OCI-LY7 (cell line): ENCODE measurements around the gene DAPK1. TPM values are rescaled to one million over a fixed set of nuclear protein-coding genes. Genes with fewer than 3 reads are reported as not detected.

Experiments used
- BruUV-seq: library from RNA; stranded (reverse); fragments of 400-500 nt; replicated peaks from 2 replicates; lab custom pipeline; 2021; lab: Mats Ljungman, UMichigan
- CTCF ChIA-PET: fragments of 300-600 bp; sonication (Branson Sonifier 250); formaldehyde crosslinking; loops from one replicate; lab custom pipeline; 2022; ENCODE audit warnings: antibody characterized with exemption; ENCODE audit not compliant: unreplicated experiment; lab: Charles Lee
- POLR2A ChIA-PET: fragments of 300-600 bp; sonication (Branson Sonifier 250); formaldehyde crosslinking; loops from one replicate; lab custom pipeline; 2022; ENCODE audit warnings: antibody characterized with exemption; lab: Charles Lee
- DNase-seq: peaks from one replicate; pipeline ENCODE4 v3.0.0-alpha.2; 2015; ENCODE audit warnings: low spot score
- H2AFZ ChIP-seq: fragments of 200-600 bp; sonication (generic), shearing (Covaris generic); 2 replicates; pipeline ENCODE4 v1.6.1; 2014; ENCODE audit warnings: mild to moderate bottlenecking, antibody characterized with exemption, low read length, moderate library complexity
- H3K27ac ChIP-seq: fragments of 200-600 bp; sonication (generic); 2 replicates; pipeline ENCODE4 v1.5.1; 2014; ENCODE audit warnings: mixed run types, low read depth, mild to moderate bottlenecking, moderate library complexity, low read length, inconsistent platforms; ENCODE audit not compliant: poor library complexity, severe bottlenecking
- H3K36me3 ChIP-seq: fragments of 200-600 bp; sonication (generic); 2 replicates; pipeline ENCODE4 v1.6.1; 2014; ENCODE audit warnings: mild to moderate bottlenecking, antibody characterized with exemption, low read length, moderate library complexity, mixed read lengths; ENCODE audit not compliant: insufficient read depth
- H3K4me1 ChIP-seq: fragments of 200-600 bp; sonication (generic); 2 replicates; pipeline ENCODE4 v1.5.1; 2014; ENCODE audit warnings: mild to moderate bottlenecking, low read length; ENCODE audit not compliant: insufficient read depth, poor library complexity, severe bottlenecking
- H3K4me2 ChIP-seq: fragments of 200-600 bp; sonication (generic); 2 replicates; pipeline ENCODE4 v1.6.1; 2014; ENCODE audit warnings: mild to moderate bottlenecking, low read length
- H3K4me3 ChIP-seq: fragments of 200-600 bp; sonication (generic); 2 replicates; pipeline ENCODE4 v1.5.1; 2014; ENCODE audit warnings: mild to moderate bottlenecking, low read depth, low read length; ENCODE audit not compliant: poor library complexity, severe bottlenecking
- H3K79me2 ChIP-seq: fragments of 200-600 bp; sonication (generic); 2 replicates; pipeline ENCODE4 v1.6.1; 2016; ENCODE audit warnings: low read depth, mild to moderate bottlenecking, low read length, moderate library complexity, mixed read lengths; ENCODE audit not compliant: insufficient read depth
- H3K9me2 ChIP-seq: fragments of 200-600 bp; sonication (generic); 2 replicates; pipeline ENCODE4 v1.6.1; 2016; ENCODE audit warnings: mild to moderate bottlenecking, low read length, mixed read lengths; ENCODE audit not compliant: insufficient read depth
- H3K9me3 ChIP-seq: fragments of 200-600 bp; sonication (generic); 2 replicates; pipeline ENCODE4 v1.6.1; 2014; ENCODE audit warnings: mild to moderate bottlenecking, mixed run types, low read length, mixed read lengths
- H4K20me1 ChIP-seq: fragments of 200-600 bp; sonication (generic); 2 replicates; pipeline ENCODE4 v1.6.1; 2014; ENCODE audit warnings: mild to moderate bottlenecking, antibody characterized with exemption, low read length, moderate library complexity, mixed read lengths; ENCODE audit not compliant: insufficient read depth
- EZH2phosphoT487 ChIP-seq: fragments of 200-600 bp; sonication (generic); IDR thresholded peaks from 2 replicates; pipeline ENCODE4 v1.6.1; 2018; ENCODE audit warnings: low read depth, borderline replicate concordance, mild to moderate bottlenecking, mixed run types, antibody characterized with exemption, low read length, moderate library complexity, mixed read lengths
- intact Hi-C: fragments of 100-400 bp; cut with micrococcal nuclease; formaldehyde crosslinking; loops from one replicate; pipeline ENCODE4 v1.10.0; 2022; ENCODE audit not compliant: unreplicated experiment
- total RNA-seq, 2 experiments: library from RNA; depleted of rRNA in 1 of 2; stranded (reverse); fragments of >200 nt in 1 of 2; shearing (Covaris generic) in 1 of 2; gene quantifications; 2 replicates each; pipeline ENCODE4 v1.2.3, GENCODE V29; 2014 to 2022
- TF ChIP-seq, protein P1 (sequence below): fragments of 200-600 bp; sonication (generic); conservative IDR thresholded peaks from 2 replicates; pipeline ENCODE4 v1.5.1; 2014; ENCODE audit warnings: mild to moderate bottlenecking, antibody characterized with exemption, low read length, moderate library complexity, mixed read lengths

Gene DAPK1
- total RNA-seq, 2 experiments from 2014 or later = 0.25 to 3.5 TPM

DNA sequence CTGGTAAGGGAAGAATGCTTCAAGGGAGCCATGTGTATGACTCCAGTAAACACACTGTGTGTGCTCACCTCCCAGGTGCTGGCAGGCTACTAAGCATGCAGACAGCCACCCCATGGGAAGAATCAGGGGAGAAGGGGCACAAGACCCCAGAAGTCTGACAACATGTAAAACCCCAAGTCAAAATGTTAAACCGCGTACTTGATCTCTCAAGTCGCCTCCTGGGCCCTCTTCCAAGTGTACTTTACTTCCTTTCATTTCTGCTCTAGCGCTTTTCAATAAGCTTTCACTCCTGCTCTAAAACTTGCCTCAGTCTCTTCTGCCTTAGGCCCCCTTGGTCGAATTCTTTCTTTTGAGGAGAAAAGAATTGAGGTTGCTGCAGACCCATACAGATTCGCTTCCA, 31.3 kb downstream of the DAPK1 start:
- no peak for DNase-seq
- 0 out of 2 replicates have a peak overlapping the region, but pooled peaks have one; percentile 24 for H2AFZ ChIP-seq
- H3K4me1 ChIP-seq = peaks cover 8% of the 10 kb centered on the region
- no peaks in the 10 kb centered on the region for H3K9me2 ChIP-seq
- H3K4me3 ChIP-seq = no peak overlapping the region
- no peaks in the 10 kb centered on the region for H3K9me3 ChIP-seq
- no peaks in the 10 kb centered on the region for H3K36me3 ChIP-seq
- H4K20me1 ChIP-seq = no peaks in the 10 kb centered on the region
- intact Hi-C loops = no loop called here
- no peaks in the 10 kb centered on the region for H3K79me2 ChIP-seq
- ChIA-PET CTCF (no interaction called here), POLR2A (no interaction called here)
- H3K4me2 ChIP-seq = no peak overlapping the region
- no TSS peak for BruUV-seq
- TF ChIP-seq, protein P1, sequence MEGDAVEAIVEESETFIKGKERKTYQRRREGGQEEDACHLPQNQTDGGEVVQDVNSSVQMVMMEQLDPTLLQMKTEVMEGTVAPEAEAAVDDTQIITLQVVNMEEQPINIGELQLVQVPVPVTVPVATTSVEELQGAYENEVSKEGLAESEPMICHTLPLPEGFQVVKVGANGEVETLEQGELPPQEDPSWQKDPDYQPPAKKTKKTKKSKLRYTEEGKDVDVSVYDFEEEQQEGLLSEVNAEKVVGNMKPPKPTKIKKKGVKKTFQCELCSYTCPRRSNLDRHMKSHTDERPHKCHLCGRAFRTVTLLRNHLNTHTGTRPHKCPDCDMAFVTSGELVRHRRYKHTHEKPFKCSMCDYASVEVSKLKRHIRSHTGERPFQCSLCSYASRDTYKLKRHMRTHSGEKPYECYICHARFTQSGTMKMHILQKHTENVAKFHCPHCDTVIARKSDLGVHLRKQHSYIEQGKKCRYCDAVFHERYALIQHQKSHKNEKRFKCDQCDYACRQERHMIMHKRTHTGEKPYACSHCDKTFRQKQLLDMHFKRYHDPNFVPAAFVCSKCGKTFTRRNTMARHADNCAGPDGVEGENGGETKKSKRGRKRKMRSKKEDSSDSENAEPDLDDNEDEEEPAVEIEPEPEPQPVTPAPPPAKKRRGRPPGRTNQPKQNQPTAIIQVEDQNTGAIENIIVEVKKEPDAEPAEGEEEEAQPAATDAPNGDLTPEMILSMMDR = no peak
- TF ChIP-seq EZH2phosphoT487 = no peak
- H3K27ac ChIP-seq = no peak overlapping the region

DNA sequence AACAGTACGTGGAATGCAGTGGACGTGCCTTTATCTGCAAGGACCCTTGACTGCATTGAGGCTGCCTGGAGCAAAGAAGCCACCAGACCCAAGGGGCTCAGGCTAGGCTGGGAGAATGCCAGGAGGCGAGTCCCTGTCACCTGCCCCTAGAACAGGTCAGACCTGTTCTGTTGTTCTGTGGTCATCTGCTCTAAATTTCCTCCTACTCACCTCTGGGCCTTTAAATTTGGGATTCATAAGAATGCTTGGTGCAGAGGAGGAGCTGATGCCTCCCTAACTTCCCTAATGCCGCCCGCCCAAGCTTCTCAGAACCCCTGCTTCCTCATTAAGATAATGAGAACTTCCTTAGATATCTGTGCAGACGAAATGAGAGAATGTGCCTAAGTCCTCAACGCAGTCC, 32.0 kb downstream of the DAPK1 start:
- no peaks in the 10 kb centered on the region for H3K36me3 ChIP-seq
- DNase-seq = no peak
- POLR2A ChIA-PET = interaction anchor here (0.9 to 1.2 kb wide), 2 partner anchors 11 to 14 kb away, joined by 3 to 4 read pairs; no protein-coding TSS in a partner anchor
- no peaks in the 10 kb centered on the region for H3K9me3 ChIP-seq
- no TSS peak for BruUV-seq
- no peak overlapping the region for H3K27ac ChIP-seq
- no peak overlapping the region for H3K4me2 ChIP-seq
- H3K4me3 ChIP-seq = no peak overlapping the region
- intact Hi-C loops = no loop called here
- CTCF ChIA-PET = no interaction called here
- no peaks in the 10 kb centered on the region for H4K20me1 ChIP-seq
- no peaks in the 10 kb centered on the region for H3K9me2 ChIP-seq
- H2AFZ ChIP-seq = peak overlapping the region; percentile 24; the same call in 1 of the 2 replicates
- no peaks in the 10 kb centered on the region for H3K79me2 ChIP-seq
- peaks cover 8% of the 10 kb centered on the region for H3K4me1 ChIP-seq
- TF ChIP-seq, protein P1 = no peak
- TF ChIP-seq EZH2phosphoT487 = no peak

DNA sequence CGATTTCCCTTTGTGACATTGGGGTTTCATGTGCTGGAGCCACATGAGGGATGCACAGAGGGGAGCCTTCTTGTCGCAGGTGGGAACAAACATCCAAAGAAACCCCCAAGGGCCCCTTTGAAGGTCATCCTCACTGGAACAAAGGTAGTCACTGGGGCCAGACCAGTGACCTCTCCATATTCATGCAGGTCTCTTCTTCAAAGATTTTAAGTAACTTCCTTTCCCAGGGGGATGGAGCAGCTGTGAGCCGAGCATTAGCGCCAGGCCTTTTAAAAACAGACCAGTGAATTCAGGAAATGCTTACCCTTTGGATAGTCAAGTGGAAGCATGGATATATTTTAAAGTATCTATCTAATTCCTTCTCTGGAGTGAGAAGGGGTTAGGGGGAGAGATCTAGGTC, 33.0 kb downstream of the DAPK1 start:
- Histone ChIP-seq H2AFZ (no peak overlapping the region), H3K9me2 (no peaks in the 10 kb centered on the region), H3K4me3 (no peak overlapping the region), H3K4me2 (no peak overlapping the region), H3K36me3 (no peaks in the 10 kb centered on the region), H3K79me2 (no peaks in the 10 kb centered on the region), H3K4me1 (peaks cover 17% of the 10 kb centered on the region), H3K9me3 (no peaks in the 10 kb centered on the region), H4K20me1 (no peaks in the 10 kb centered on the region), H3K27ac (no peak overlapping the region)
- ChIA-PET POLR2A (interaction anchor here (1.2 to 1.3 kb wide), 2 partner anchors 12 to 27 kb away, joined by 3 to 4 read pairs; no protein-coding TSS in a partner anchor), CTCF (no interaction called here)
- intact Hi-C loops = no loop called here
- BruUV-seq = no TSS peak
- no peak for TF ChIP-seq EZH2phosphoT487
- TF ChIP-seq, protein P1 = no peak
- DNase-seq = no peak
